Neural progenitor cell (in vitro differentiated cells): ENCODE measurements around the gene ADAMTS6. TPM values are rescaled to one million over a fixed set of nuclear protein-coding genes. Genes with fewer than 3 reads are reported as not detected.
A peak's percentile ranks its signal among the peaks of the same experiment; 100 is the strongest.

ENCODE experiments used
- DNase-seq: peaks from one replicate; pipeline ENCODE4 v3.0.0-alpha.2; 2016; ENCODE audit warnings: low spot score
- H2AFZ ChIP-seq: fragments of 200-600 bp; sonication (generic); replicated peaks from 2 replicates; pipeline ENCODE4 v1.6.1; 2016; ENCODE audit warnings: antibody characterized with exemption
- H3F3A ChIP-seq: fragments of 200-600 bp; sonication (generic); 2 replicates; pipeline ENCODE4 v1.6.1; 2016; ENCODE audit warnings: antibody characterized with exemption, low read depth
- H3K27ac ChIP-seq: fragments of 200-600 bp; sonication (generic); 2 replicates; pipeline ENCODE4 v1.5.1; 2016; ENCODE audit warnings: mild to moderate bottlenecking
- H3K27me3 ChIP-seq: fragments of 200-600 bp; sonication (generic); 2 replicates; pipeline ENCODE4 v1.6.1; 2016; ENCODE audit warnings: mild to moderate bottlenecking, moderate library complexity
- H3K36me3 ChIP-seq: fragments of 200-600 bp; sonication (generic); 2 replicates; pipeline ENCODE4 v1.5.1; 2016
- H3K4me1 ChIP-seq: fragments of 200-600 bp; sonication (generic); 2 replicates; pipeline ENCODE4 v1.6.1; 2016; ENCODE audit warnings: mixed run types
- H3K4me2 ChIP-seq: fragments of 200-600 bp; sonication (generic); 2 replicates; pipeline ENCODE4 v1.6.1; 2016
- H3K4me3 ChIP-seq: fragments of 200-600 bp; sonication (generic); 2 replicates; pipeline ENCODE4 v1.5.1; 2016
- H3K79me2 ChIP-seq: fragments of 200-600 bp; sonication (generic); 2 replicates; pipeline ENCODE4 v1.6.1; 2016; ENCODE audit warnings: low read depth
- H3K9ac ChIP-seq: fragments of 200-600 bp; sonication (generic); 2 replicates; pipeline ENCODE4 v1.6.1; 2016
- H3K9me3 ChIP-seq: fragments of 200-600 bp; sonication (generic); 2 replicates; pipeline ENCODE4 v1.5.1; 2016; ENCODE audit warnings: low read depth
- H4K20me1 ChIP-seq: fragments of 200-600 bp; sonication (generic); 2 replicates; pipeline ENCODE4 v1.6.1; 2016; ENCODE audit warnings: low read depth
- H3K27ac Mint-ChIP-seq: 3 replicates; pipeline ENCODE4 v1.8.0; 2021; ENCODE audit warnings: mixed read lengths
- H3K27me3 Mint-ChIP-seq: 2 replicates; pipeline ENCODE4 v1.8.0; 2022; ENCODE audit warnings: low read depth, mild to moderate bottlenecking, inconsistent platforms, moderate library complexity, mixed read lengths; ENCODE audit not compliant: insufficient read depth
- H3K36me3 Mint-ChIP-seq: 3 replicates; pipeline ENCODE4 v1.8.0; 2021; ENCODE audit warnings: mixed read lengths
- H3K4me1 Mint-ChIP-seq: 3 replicates; pipeline ENCODE4 v1.8.0; 2021; ENCODE audit warnings: mixed read lengths
- H3K4me3 Mint-ChIP-seq: 3 replicates; pipeline ENCODE4 v1.8.0; 2021; ENCODE audit warnings: mild to moderate bottlenecking, moderate library complexity, mixed read lengths
- H3K9me3 Mint-ChIP-seq: 3 replicates; pipeline ENCODE4 v1.8.0; 2020; ENCODE audit warnings: mixed read lengths
- CTCF ChIP-seq: fragments of 200-600 bp; sonication (generic); IDR thresholded peaks from 2 replicates; pipeline ENCODE4 v1.5.1; 2017; ENCODE audit warnings: antibody characterized with exemption, mild to moderate bottlenecking
- EZH2 ChIP-seq: fragments of 200-600 bp; sonication (generic); IDR thresholded peaks from 2 replicates; pipeline ENCODE4 v1.6.1; 2017; ENCODE audit warnings: antibody characterized with exemption, mild to moderate bottlenecking, moderate library complexity
- EZH2phosphoT487 ChIP-seq: fragments of 200-600 bp; sonication (generic); IDR thresholded peaks from 2 replicates; pipeline ENCODE4 v1.6.1; 2017; ENCODE audit warnings: antibody characterized with exemption
- total RNA-seq: library from RNA; depleted of rRNA; stranded (reverse); fragments of >200 nt; gene quantifications from 2 replicates; pipeline ENCODE4 v1.2.3, GENCODE V29; 2015; ENCODE audit warnings: low replicate concordance

ADAMTS6 gene
- total RNA-seq, 1 donor from 2014 or later, result 14.3 TPM

GRCh38 chr5:65329266-65329665, 152.5 kb downstream of the ADAMTS6 start:
- no peak for DNase-seq
- H4K20me1 ChIP-seq, result no peaks in the 10 kb centered on the region
- H3K9me3 ChIP-seq, result no peaks in the 10 kb centered on the region
- Mint-ChIP-seq H3K27me3 (no peaks in the 10 kb centered on the region), H3K4me1 (peaks cover 4% of the 10 kb centered on the region), H3K9me3 (no peaks in the 10 kb centered on the region), H3K27ac (no peak overlapping the region), H3K4me3 (no peak overlapping the region), H3K36me3 (no peaks in the 10 kb centered on the region)
- H3K27me3 ChIP-seq, result no peaks in the 10 kb centered on the region
- no peaks in the 10 kb centered on the region for H3K79me2 ChIP-seq
- no peak for TF ChIP-seq EZH2phosphoT487
- no peak for TF ChIP-seq EZH2
- no peak for TF ChIP-seq CTCF
- H3K36me3 ChIP-seq, result no peaks in the 10 kb centered on the region
- H3K9ac ChIP-seq, result no peak overlapping the region
- H3K4me2 ChIP-seq, result no peak overlapping the region
- no peak overlapping the region for H3K4me3 ChIP-seq
- H3F3A ChIP-seq, result no peaks in the 10 kb centered on the region
- no peak overlapping the region for H3K27ac ChIP-seq
- H3K4me1 ChIP-seq, result peaks cover 4% of the 10 kb centered on the region
- no peak overlapping the region for H2AFZ ChIP-seq

- Histone ChIP-seq H3K4me3 (no peak overlapping the region), H3K27me3 (no peaks in the 10 kb centered on the region), H3K4me1 (peaks cover 4% of the 10 kb centered on the region), H3K4me2 (no peak overlapping the region), H3K79me2 (no peaks in the 10 kb centered on the region), H3K27ac (no peak overlapping the region), H2AFZ (no peak overlapping the region), H3K36me3 (no peaks in the 10 kb centered on the region), H3F3A (no peaks in the 10 kb centered on the region), H4K20me1 (no peaks in the 10 kb centered on the region), H3K9me3 (no peaks in the 10 kb centered on the region), H3K9ac (no peak overlapping the region)
- Mint-ChIP-seq H3K4me3 (no peak overlapping the region), H3K9me3 (no peaks in the 10 kb centered on the region), H3K27me3 (no peaks in the 10 kb centered on the region), H3K4me1 (peaks cover 4% of the 10 kb centered on the region), H3K27ac (no peak overlapping the region), H3K36me3 (no peaks in the 10 kb centered on the region)
- DNase-seq, result no peak
- TF ChIP-seq EZH2 (no peak), EZH2phosphoT487 (no peak), CTCF (no peak)
Measured at GRCh38 chr5:65327582-65327981, 154.1 kb downstream of the ADAMTS6 start.

GRCh38 chr5:65326922-65327321, 154.8 kb downstream of the ADAMTS6 start:
- H3K9me3 ChIP-seq, result no peaks in the 10 kb centered on the region
- peaks cover 4% of the 10 kb centered on the region for H3K4me1 ChIP-seq
- TF ChIP-seq EZH2phosphoT487, result no peak
- no peak for TF ChIP-seq CTCF
- no peak for TF ChIP-seq EZH2
- no peaks in the 10 kb centered on the region for H3K36me3 ChIP-seq
- peak; percentile 16 for DNase-seq
- H3K27me3 ChIP-seq, result no peaks in the 10 kb centered on the region
- H2AFZ ChIP-seq, result no peak overlapping the region
- H4K20me1 ChIP-seq, result no peaks in the 10 kb centered on the region
- Mint-ChIP-seq H3K27ac (no peak overlapping the region), H3K9me3 (no peaks in the 10 kb centered on the region), H3K4me3 (no peak overlapping the region), H3K27me3 (no peaks in the 10 kb centered on the region), H3K36me3 (no peaks in the 10 kb centered on the region), H3K4me1 (peaks cover 4% of the 10 kb centered on the region)
- no peak overlapping the region for H3K4me2 ChIP-seq
- H3K27ac ChIP-seq, result no peak overlapping the region
- H3F3A ChIP-seq, result no peaks in the 10 kb centered on the region
- H3K9ac ChIP-seq, result no peak overlapping the region
- H3K4me3 ChIP-seq, result no peak overlapping the region
- H3K79me2 ChIP-seq, result no peaks in the 10 kb centered on the region
